ENCODE data around the gene CACNA2D2.

The CACNA2D2 gene

DNA sequence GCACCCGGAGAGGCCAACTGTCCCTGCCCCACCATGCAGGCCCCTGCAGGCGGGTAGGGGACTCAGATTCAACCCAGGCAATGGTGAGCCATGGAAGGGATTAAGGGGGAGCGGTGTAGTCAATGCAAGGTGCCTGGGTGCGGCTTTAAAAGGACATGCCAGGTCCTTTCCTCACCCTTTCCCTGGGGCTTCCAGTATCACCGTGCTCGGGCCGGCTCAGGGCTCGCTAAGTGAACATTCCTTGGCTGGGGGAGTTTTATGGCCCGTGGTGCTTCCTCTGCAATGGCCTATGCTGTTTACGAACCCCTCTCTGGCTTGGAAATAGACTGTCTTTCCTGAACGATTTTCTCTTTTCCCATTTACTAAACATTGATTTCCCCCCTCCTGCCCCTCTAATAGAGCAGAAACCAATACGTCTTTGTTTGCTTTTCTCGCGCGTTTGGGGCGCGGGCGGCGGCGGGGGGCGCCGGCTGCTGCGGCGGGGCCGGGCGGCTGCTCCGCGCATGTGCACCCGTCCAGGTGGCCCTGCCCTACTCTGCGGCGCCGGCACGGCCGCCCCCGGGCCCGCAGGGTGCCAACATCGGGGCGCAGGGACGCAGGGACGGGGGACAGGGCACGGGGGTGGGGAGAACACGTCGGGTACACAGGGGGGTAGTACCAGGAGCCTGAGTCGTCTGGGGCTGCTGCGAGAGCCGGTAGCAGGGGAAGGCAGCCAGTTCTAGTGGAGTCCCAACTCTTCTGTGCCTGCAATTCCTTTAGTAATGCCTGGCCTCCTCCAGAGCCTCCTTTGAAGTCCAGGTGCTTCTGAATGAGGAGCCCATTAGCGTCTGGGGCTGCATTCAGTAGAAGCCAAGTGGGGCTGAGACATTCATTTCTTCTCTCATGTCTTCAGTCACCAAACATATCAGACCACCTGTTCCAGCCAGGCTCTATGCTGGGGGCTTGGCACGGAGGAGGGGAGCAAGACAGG, 26.9 kb upstream of the CACNA2D2 start:
- no peak overlapping the region for H3K9ac ChIP-seq (ENCODE audit: low read length)
- H3K27me3 ChIP-seq (replicated peaks; ENCODE audit: insufficient read depth, low read length) = peaks cover 73% of the 10 kb centered on the region

DNA sequence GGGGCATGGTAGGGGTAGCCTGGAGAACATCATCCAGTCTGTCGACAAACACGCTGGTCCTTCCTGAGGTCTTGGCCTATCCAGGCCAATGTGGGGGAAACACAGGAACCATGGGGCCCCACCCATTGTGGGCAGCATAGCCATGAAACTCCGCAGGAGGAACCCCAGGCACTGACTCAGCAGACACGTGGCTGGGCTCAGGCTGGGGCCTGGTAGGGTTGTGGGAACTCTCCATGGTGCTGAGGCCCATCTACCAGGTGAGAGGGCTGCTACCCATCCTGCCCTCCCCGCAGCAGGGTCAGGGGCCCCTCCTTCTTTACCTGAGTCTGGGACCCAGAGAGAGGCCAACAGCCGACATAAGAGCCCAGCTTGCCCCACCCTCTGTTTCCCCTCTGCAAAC, 22.6 kb upstream of the CACNA2D2 start:
- Histone ChIP-seq H3K36me3 (replicated peaks; ENCODE audit: insufficient read depth, low read length) (no peaks in the 10 kb centered on the region), H3K4me2 (ENCODE audit: low read depth, low read length) (no peak overlapping the region), H3K9me3 (replicated peaks; ENCODE audit: insufficient read depth, low read length) (no peaks in the 10 kb centered on the region), H3F3A (ENCODE audit: insufficient read depth, low read length) (no peaks in the 10 kb centered on the region), H3K4me1 (ENCODE audit: low read length) (peaks cover 4% of the 10 kb centered on the region; the same call in 1 of the 2 replicates), H3K9me2 (replicated peaks; ENCODE audit: insufficient read depth, low read length) (no peaks in the 10 kb centered on the region), H3K9ac (ENCODE audit: low read length) (no peak overlapping the region), H3K79me2 (ENCODE audit: low read length) (no peaks in the 10 kb centered on the region), H2AFZ (ENCODE audit: low read length) (no peak overlapping the region), H3K27me3 (replicated peaks; ENCODE audit: insufficient read depth, low read length) (peaks cover 70% of the 10 kb centered on the region), H4K20me1 (ENCODE audit: insufficient read depth, low read length) (no peaks in the 10 kb centered on the region), H3K27ac (ENCODE audit: low read length) (no peak overlapping the region), H3K4me3 (ENCODE audit: low read length) (no peak overlapping the region)
- peak; percentile 74 for DNase-seq
- no peak for TF ChIP-seq EZH2 (optimal IDR thresholded peaks at IDR 0.05; ENCODE audit: low read depth, low read length)

More for the DNA sequence above, 26.9 kb upstream of the CACNA2D2 start:
- Histone ChIP-seq H4K20me1 (ENCODE audit: insufficient read depth, low read length) (no peaks in the 10 kb centered on the region), H3K9me2 (replicated peaks; ENCODE audit: insufficient read depth, low read length) (no peaks in the 10 kb centered on the region), H3K4me1 (ENCODE audit: low read length) (peaks cover 4% of the 10 kb centered on the region; the same call in 1 of the 2 replicates), H3K27ac (ENCODE audit: low read length) (no peak overlapping the region), H3K36me3 (replicated peaks; ENCODE audit: insufficient read depth, low read length) (no peaks in the 10 kb centered on the region), H3K79me2 (ENCODE audit: low read length) (no peaks in the 10 kb centered on the region), H3K4me3 (ENCODE audit: low read length) (no peak overlapping the region), H3K4me2 (ENCODE audit: low read depth, low read length) (no peak overlapping the region), H3K9me3 (replicated peaks; ENCODE audit: insufficient read depth, low read length) (no peaks in the 10 kb centered on the region), H3F3A (ENCODE audit: insufficient read depth, low read length) (no peaks in the 10 kb centered on the region), H2AFZ (ENCODE audit: low read length) (no peak overlapping the region)
- DNase-seq = no peak
- no peak for TF ChIP-seq EZH2 (optimal IDR thresholded peaks at IDR 0.05; ENCODE audit: low read depth, low read length)

DNA sequence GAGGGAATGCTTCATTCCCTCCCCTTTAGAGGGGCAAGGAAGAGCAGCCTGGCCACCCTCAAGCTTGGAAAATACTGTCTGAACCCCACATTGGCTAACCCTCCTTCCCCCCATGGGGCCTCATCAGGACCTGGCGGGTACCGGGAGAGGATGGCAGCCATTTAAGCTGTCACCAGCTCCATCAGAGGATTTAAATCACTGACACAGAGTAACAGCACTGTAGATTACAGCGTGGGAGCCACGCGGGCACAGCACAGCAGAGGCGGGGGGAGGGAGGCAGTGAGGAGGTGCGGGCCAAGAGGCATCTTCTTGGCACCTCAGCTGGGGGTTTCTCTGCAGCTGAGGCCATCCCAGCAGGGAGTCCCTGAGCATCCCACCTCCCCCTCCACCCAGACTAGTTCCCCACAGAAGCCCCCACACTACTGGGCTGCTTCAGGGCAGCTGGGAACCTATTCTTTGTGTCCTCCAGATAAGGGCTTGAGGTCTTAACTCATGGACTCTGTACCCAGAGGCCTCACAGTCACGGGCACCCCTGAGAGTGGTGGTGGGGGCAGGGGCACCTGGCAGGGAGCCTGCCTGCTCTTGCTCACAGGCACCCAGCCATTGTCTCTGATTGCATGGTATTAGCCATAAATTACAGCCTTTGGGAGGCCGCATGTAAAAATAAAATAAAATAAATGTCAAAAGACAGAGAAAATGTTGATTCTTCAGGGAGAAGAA, 21.9 kb upstream of the CACNA2D2 start:
- Histone ChIP-seq H3K9me3 (replicated peaks; ENCODE audit: insufficient read depth, low read length) (no peaks in the 10 kb centered on the region), H3K27ac (ENCODE audit: low read length) (no peak overlapping the region), H3K9ac (ENCODE audit: low read length) (no peak overlapping the region), H3F3A (ENCODE audit: insufficient read depth, low read length) (no peaks in the 10 kb centered on the region), H4K20me1 (ENCODE audit: insufficient read depth, low read length) (no peaks in the 10 kb centered on the region), H3K79me2 (ENCODE audit: low read length) (no peaks in the 10 kb centered on the region), H3K36me3 (replicated peaks; ENCODE audit: insufficient read depth, low read length) (no peaks in the 10 kb centered on the region), H2AFZ (ENCODE audit: low read length) (no peak overlapping the region), H3K27me3 (replicated peaks; ENCODE audit: insufficient read depth, low read length) (peaks cover 67% of the 10 kb centered on the region), H3K9me2 (replicated peaks; ENCODE audit: insufficient read depth, low read length) (no peaks in the 10 kb centered on the region), H3K4me2 (ENCODE audit: low read depth, low read length) (no peak overlapping the region), H3K4me1 (ENCODE audit: low read length) (peaks cover 4% of the 10 kb centered on the region; the same call in 1 of the 2 replicates), H3K4me3 (ENCODE audit: low read length) (no peak overlapping the region)
- no peak for DNase-seq
- TF ChIP-seq, protein P1, sequence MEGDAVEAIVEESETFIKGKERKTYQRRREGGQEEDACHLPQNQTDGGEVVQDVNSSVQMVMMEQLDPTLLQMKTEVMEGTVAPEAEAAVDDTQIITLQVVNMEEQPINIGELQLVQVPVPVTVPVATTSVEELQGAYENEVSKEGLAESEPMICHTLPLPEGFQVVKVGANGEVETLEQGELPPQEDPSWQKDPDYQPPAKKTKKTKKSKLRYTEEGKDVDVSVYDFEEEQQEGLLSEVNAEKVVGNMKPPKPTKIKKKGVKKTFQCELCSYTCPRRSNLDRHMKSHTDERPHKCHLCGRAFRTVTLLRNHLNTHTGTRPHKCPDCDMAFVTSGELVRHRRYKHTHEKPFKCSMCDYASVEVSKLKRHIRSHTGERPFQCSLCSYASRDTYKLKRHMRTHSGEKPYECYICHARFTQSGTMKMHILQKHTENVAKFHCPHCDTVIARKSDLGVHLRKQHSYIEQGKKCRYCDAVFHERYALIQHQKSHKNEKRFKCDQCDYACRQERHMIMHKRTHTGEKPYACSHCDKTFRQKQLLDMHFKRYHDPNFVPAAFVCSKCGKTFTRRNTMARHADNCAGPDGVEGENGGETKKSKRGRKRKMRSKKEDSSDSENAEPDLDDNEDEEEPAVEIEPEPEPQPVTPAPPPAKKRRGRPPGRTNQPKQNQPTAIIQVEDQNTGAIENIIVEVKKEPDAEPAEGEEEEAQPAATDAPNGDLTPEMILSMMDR (IDR thresholded peaks at IDR 0.05; ENCODE audit: low read length) = no peak
- TF ChIP-seq EZH2phosphoT487 (IDR thresholded peaks at IDR 0.05; ENCODE audit: low read length) = no peak

DNA sequence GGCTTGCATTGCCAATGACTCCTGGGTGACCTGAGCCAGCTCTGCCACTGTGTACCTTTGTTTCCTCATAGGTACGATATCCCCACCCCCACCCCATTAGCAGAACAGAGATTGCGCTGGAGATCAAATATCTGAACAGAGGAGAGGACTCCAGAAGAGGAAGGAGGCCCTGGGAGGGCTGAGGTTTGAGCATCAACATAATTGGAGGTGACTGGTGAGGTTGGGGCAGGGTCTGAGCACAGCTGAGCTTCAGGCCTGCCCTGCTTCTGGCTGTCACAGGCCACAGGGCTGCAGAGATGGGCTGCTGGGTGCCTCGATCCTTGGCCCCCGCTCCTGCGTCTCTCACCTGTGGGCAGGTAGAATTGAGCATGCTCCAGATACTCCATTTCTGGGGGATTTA, 21.3 kb upstream of the CACNA2D2 start:
- Histone ChIP-seq H3F3A (ENCODE audit: insufficient read depth, low read length) (no peaks in the 10 kb centered on the region), H3K9me2 (replicated peaks; ENCODE audit: insufficient read depth, low read length) (no peaks in the 10 kb centered on the region), H4K20me1 (ENCODE audit: insufficient read depth, low read length) (no peaks in the 10 kb centered on the region), H3K9ac (ENCODE audit: low read length) (no peak overlapping the region), H3K36me3 (replicated peaks; ENCODE audit: insufficient read depth, low read length) (no peaks in the 10 kb centered on the region), H3K27me3 (replicated peaks; ENCODE audit: insufficient read depth, low read length) (peaks cover 62% of the 10 kb centered on the region), H3K4me1 (ENCODE audit: low read length) (peaks cover 4% of the 10 kb centered on the region; the same call in 1 of the 2 replicates), H3K4me2 (ENCODE audit: low read depth, low read length) (no peak overlapping the region), H3K4me3 (ENCODE audit: low read length) (no peak overlapping the region), H3K79me2 (ENCODE audit: low read length) (no peaks in the 10 kb centered on the region), H3K27ac (ENCODE audit: low read length) (no peak overlapping the region), H2AFZ (ENCODE audit: low read length) (no peak overlapping the region), H3K9me3 (replicated peaks; ENCODE audit: insufficient read depth, low read length) (no peaks in the 10 kb centered on the region)
- TF ChIP-seq, protein P1 (IDR thresholded peaks at IDR 0.05; ENCODE audit: low read length) = no peak
- no peak for TF ChIP-seq EZH2phosphoT487 (IDR thresholded peaks at IDR 0.05; ENCODE audit: low read length)
- TF ChIP-seq EZH2 (optimal IDR thresholded peaks at IDR 0.05; ENCODE audit: low read depth, low read length) = no peak
- no peak for DNase-seq
